ENCODE data around the gene WDR73.

The WDR73 gene

GRCh38 chr15:84620626-84621025 is 33.5 kb downstream of the WDR73 start:
- no peak overlapping the region for H3K4me3 ChIP-seq (ENCODE audit: low read depth, low read length)

- H3K4me3 ChIP-seq (ENCODE audit: low read depth, low read length), result no peak overlapping the region
Observed at GRCh38 chr15:84616235-84616634, 37.8 kb downstream of the WDR73 start.

- H3K4me3 ChIP-seq (ENCODE audit: low read depth, low read length), result no peak overlapping the region
Observed at GRCh38 chr15:84611631-84612030, 42.5 kb downstream of the WDR73 start.

- H3K4me3 ChIP-seq (ENCODE audit: low read depth, low read length), result no peak overlapping the region
Observed at GRCh38 chr15:84609818-84610525, 44.1 kb downstream of the WDR73 start.

- H3K4me3 ChIP-seq (ENCODE audit: low read depth, low read length), result no peak overlapping the region
Observed at GRCh38 chr15:84608707-84609284, 45.3 kb downstream of the WDR73 start.

- no peak overlapping the region for H3K4me3 ChIP-seq (ENCODE audit: low read depth, low read length)
Observed at GRCh38 chr15:84606653-84607120, 47.4 kb downstream of the WDR73 start.

GRCh38 chr15:84605554-84605882 is 48.6 kb downstream of the WDR73 start:
- peak overlapping the region; percentile 21 for H3K4me3 ChIP-seq (ENCODE audit: low read depth, low read length)

- H3K4me3 ChIP-seq (ENCODE audit: low read depth, low read length), result peak overlapping the region; percentile 69
Observed at GRCh38 chr15:84604826-84605553, 49.1 kb downstream of the WDR73 start.

GRCh38 chr15:84603630-84604379 is 50.3 kb downstream of the WDR73 start:
- peak overlapping the region; percentile 69 for H3K4me3 ChIP-seq (ENCODE audit: low read depth, low read length)

GRCh38 chr15:84601555-84601838 is 52.6 kb downstream of the WDR73 start:
- peak overlapping the region; percentile 73 for H3K4me3 ChIP-seq (ENCODE audit: low read depth, low read length)

- H3K4me3 ChIP-seq (ENCODE audit: low read depth, low read length), result peak within 1 kb of the TSS; percentile 73
Observed at GRCh38 chr15:84600687-84601554, 53.2 kb downstream of the WDR73 start, which contains the start of gene ZSCAN2. Gene ZSCAN2, plus strand, starts transcription at chr15:84601009. Its CDS starts 2,919 bp downstream, at chr15:84603928.

GRCh38 chr15:84600331-84600686 is 53.8 kb downstream of the WDR73 start:
- peak overlapping the region; percentile 73 for H3K4me3 ChIP-seq (ENCODE audit: low read depth, low read length)

GRCh38 chr15:84599906-84600305 is 54.2 kb downstream of the WDR73 start:
- H3K4me3 ChIP-seq (ENCODE audit: low read depth, low read length), result no peak overlapping the region

- no peak overlapping the region for H3K4me3 ChIP-seq (ENCODE audit: low read depth, low read length)
Observed at GRCh38 chr15:84598993-84599392, 55.1 kb downstream of the WDR73 start.

GRCh38 chr15:84598250-84598649 is 55.8 kb downstream of the WDR73 start:
- no peak overlapping the region for H3K4me3 ChIP-seq (ENCODE audit: low read depth, low read length)

GRCh38 chr15:84597296-84597695 is 56.8 kb downstream of the WDR73 start:
- no peak overlapping the region for H3K4me3 ChIP-seq (ENCODE audit: low read depth, low read length)

GRCh38 chr15:84595660-84596059 is 58.4 kb downstream of the WDR73 start:
- H3K4me3 ChIP-seq (ENCODE audit: low read depth, low read length), result no peak overlapping the region

GRCh38 chr15:84594617-84595290 is 59.3 kb downstream of the WDR73 start:
- H3K4me3 ChIP-seq (ENCODE audit: low read depth, low read length), result no peak overlapping the region

- H3K4me3 ChIP-seq (ENCODE audit: low read depth, low read length), result no peak overlapping the region
Observed at GRCh38 chr15:84591815-84592214, 62.3 kb downstream of the WDR73 start.

- no peak overlapping the region for H3K4me3 ChIP-seq (ENCODE audit: low read depth, low read length)
Observed at GRCh38 chr15:84590406-84590805, 63.7 kb downstream of the WDR73 start.
